Neuronal stem cell (in vitro differentiated cells): ENCODE data around the gene IARS2. TPM values are rescaled to one million over a fixed set of nuclear protein-coding genes. Genes with fewer than 3 reads are reported as not detected.
A peak's percentile ranks its signal among the peaks of the same experiment; 100 is the strongest.

Source experiments
- DNase-seq: peaks from one replicate; pipeline ENCODE4 v3.0.0-alpha.2; 2013; ENCODE audit warnings: low spot score
- H2AFZ ChIP-seq: one replicate; pipeline ENCODE4 v1.6.1; 2013; ENCODE audit warnings: mild to moderate bottlenecking, low read length, inconsistent platforms
- H2AK5ac ChIP-seq: 2 replicates; pipeline ENCODE4 v1.6.1; 2013; ENCODE audit warnings: low read depth, mild to moderate bottlenecking, inconsistent platforms, low read length, moderate library complexity, mixed read lengths
- H2BK120ac ChIP-seq: 2 replicates; pipeline ENCODE4 v1.6.1; 2013; ENCODE audit warnings: low read depth, mild to moderate bottlenecking, inconsistent platforms, low read length, moderate library complexity, mixed read lengths
- H2BK12ac ChIP-seq: one replicate; pipeline ENCODE4 v1.6.1; 2013; ENCODE audit warnings: low read length, inconsistent platforms
- H2BK15ac ChIP-seq: 2 replicates; pipeline ENCODE4 v1.6.1; 2013; ENCODE audit warnings: mild to moderate bottlenecking, low read length, inconsistent platforms, mixed read lengths
- H2BK5ac ChIP-seq: one replicate; pipeline ENCODE4 v1.6.1; 2013; ENCODE audit warnings: inconsistent platforms, mild to moderate bottlenecking, low read length, moderate library complexity
- H3K14ac ChIP-seq: one replicate; pipeline ENCODE4 v1.6.1; 2013; ENCODE audit warnings: low read length, inconsistent platforms
- H3K18ac ChIP-seq: 2 replicates; pipeline ENCODE4 v1.6.1; 2013; ENCODE audit warnings: low read length, inconsistent platforms
- H3K23ac ChIP-seq: 2 replicates; pipeline ENCODE4 v1.6.1; 2013; ENCODE audit warnings: low read depth, mild to moderate bottlenecking, mixed read lengths, low read length, inconsistent platforms; ENCODE audit not compliant: poor library complexity
- H3K27ac ChIP-seq: replicated peaks from 3 replicates; pipeline ENCODE4 v1.5.1; 2013; ENCODE audit warnings: low read length, inconsistent platforms
- H3K27me3 ChIP-seq, 3 experiments: 2 replicates each; pipeline ENCODE4 v1.6.1; 2013; ENCODE audit warnings: low read length in 3 of 3, mild to moderate bottlenecking in 2 of 3, inconsistent platforms in 1 of 3, low read depth in 1 of 3, mixed read lengths in 1 of 3, moderate library complexity in 1 of 3; ENCODE audit not compliant: control insufficient read depth in 3 of 3, insufficient read depth in 3 of 3
- H3K36me3 ChIP-seq, 2 donors: replicated peaks in 1 of 2; 2 replicates each; pipeline ENCODE4 v1.6.1; 2013; ENCODE audit warnings: low read length in 2 of 2; ENCODE audit not compliant: control insufficient read depth in 2 of 2, insufficient read depth in 2 of 2
- H3K4ac ChIP-seq: 2 replicates; pipeline ENCODE4 v1.6.1; 2013; ENCODE audit warnings: inconsistent platforms, mild to moderate bottlenecking, low read length, moderate library complexity
- H3K4me1 ChIP-seq, 2 donors: 1 replicate in 1 of 2; 2 replicates in 1 of 2; pipeline ENCODE4 v1.6.1; 2013; ENCODE audit warnings: low read length in 2 of 2, low read depth in 1 of 2; ENCODE audit not compliant: control insufficient read depth in 2 of 2, insufficient read depth in 1 of 2
- H3K4me2 ChIP-seq: one replicate; pipeline ENCODE4 v1.6.1; 2013; ENCODE audit warnings: mild to moderate bottlenecking, low read length, inconsistent platforms; ENCODE audit not compliant: insufficient read depth, poor library complexity, severe bottlenecking
- H3K4me3 ChIP-seq, 2 donors: 2 replicates each; pipeline ENCODE4 v1.5.1; 2013; ENCODE audit warnings: low read length in 2 of 2, mild to moderate bottlenecking in 2 of 2, inconsistent platforms in 1 of 2, moderate library complexity in 1 of 2
- H3K79me1 ChIP-seq: one replicate; pipeline ENCODE4 v1.6.1; 2013; ENCODE audit warnings: low read depth, mild to moderate bottlenecking, inconsistent platforms, low read length, moderate library complexity
- H3K9ac ChIP-seq: one replicate; pipeline ENCODE4 v1.6.1; 2013; ENCODE audit warnings: mild to moderate bottlenecking, low read depth, low read length, inconsistent platforms; ENCODE audit not compliant: poor library complexity
- H3K9me3 ChIP-seq, 2 donors: replicated peaks in 1 of 2; 2 replicates each; pipeline versions ENCODE3 to v1.6.1; 2013; ENCODE audit warnings: low read length in 2 of 2, mild to moderate bottlenecking in 2 of 2, inconsistent platforms in 1 of 2, low read depth in 1 of 2, mixed read lengths in 1 of 2, moderate library complexity in 1 of 2; ENCODE audit not compliant: control insufficient read depth in 2 of 2, insufficient read depth in 1 of 2
- H4K8ac ChIP-seq: one replicate; pipeline ENCODE4 v1.6.1; 2013; ENCODE audit warnings: low read depth, mild to moderate bottlenecking, inconsistent platforms, low read length, moderate library complexity
- H4K91ac ChIP-seq: one replicate; pipeline ENCODE4 v1.6.1; 2013; ENCODE audit warnings: low read length, low read depth, mild to moderate bottlenecking, inconsistent platforms; ENCODE audit not compliant: poor library complexity
- WGBS, 2 donors: extraction: QIAGEN DNeasy Blood & Tissue Kit; methylation state at CpG; one replicate each; pipeline ENCODE4 v1.1.7; 2013; ENCODE audit warnings: missing lambda C conversion rate in 2 of 2, mixed read lengths in 1 of 2; ENCODE audit not compliant: insufficient read length in 2 of 2, insufficient replicate concordance in 1 of 2; ENCODE audit errors: extremely low coverage in 2 of 2; 5-methylcytosine and 5-hydroxymethylcytosine counted together
- polyA plus RNA-seq, 2 experiments: library from polyadenylated mRNA; stranded (reverse); fragments of 200-250 nt; gene quantifications; one replicate each; pipeline ENCODE4 v1.2.3, GENCODE V29; 2013

IARS2 gene
- 32.5 TPM for polyA plus RNA-seq (2013, experiment 1 of 2)
- 31.9 TPM for polyA plus RNA-seq (2013, experiment 2 of 2)

- WGBS, 2 donors = no CpG with 5 or more reads among the region's 73 CpGs
- Histone ChIP-seq H3K27ac (peak within 1 kb of the TSS; percentile 74), H3K14ac (peak within 1 kb of the TSS; percentile 31), H2AK5ac (no peak within 1 kb of the TSS), H3K4me3 (peak within 1 kb of the TSS; percentile 94 to 97), H3K9ac (peak within 1 kb of the TSS; percentile 77), H2BK12ac (no peak within 1 kb of the TSS), H3K18ac (peak within 1 kb of the TSS; percentile 99), H3K27me3 (no peaks in the 10 kb centered on the region), H3K79me1 (peaks cover 2% of the 10 kb centered on the region), H2AFZ (peak within 1 kb of the TSS; percentile 100), H3K23ac (peak within 1 kb of the TSS; percentile 89), H4K91ac (no peak within 1 kb of the TSS), H3K36me3 (peaks cover 4 to 33% of the 10 kb centered on the region in 2 donors), H2BK120ac (no peak within 1 kb of the TSS), H4K8ac (no peak within 1 kb of the TSS), H3K4me2 (peak within 1 kb of the TSS; percentile 92), H2BK15ac (peak within 1 kb of the TSS; percentile 58), H3K4ac (no peak within 1 kb of the TSS), H2BK5ac (no peak within 1 kb of the TSS), H3K9me3 (no peaks in the 10 kb centered on the region), H3K4me1 (peaks cover 3 to 4% of the 10 kb centered on the region in 2 donors)
- peak; percentile 78 for DNase-seq
These were observed at the start of gene IARS2 for GRCh38 chr1:220094016-220094911. Gene IARS2 (plus strand): TSS chr1:220094132. CDS start chr1:220094217, 85 bp downstream.

DNA sequence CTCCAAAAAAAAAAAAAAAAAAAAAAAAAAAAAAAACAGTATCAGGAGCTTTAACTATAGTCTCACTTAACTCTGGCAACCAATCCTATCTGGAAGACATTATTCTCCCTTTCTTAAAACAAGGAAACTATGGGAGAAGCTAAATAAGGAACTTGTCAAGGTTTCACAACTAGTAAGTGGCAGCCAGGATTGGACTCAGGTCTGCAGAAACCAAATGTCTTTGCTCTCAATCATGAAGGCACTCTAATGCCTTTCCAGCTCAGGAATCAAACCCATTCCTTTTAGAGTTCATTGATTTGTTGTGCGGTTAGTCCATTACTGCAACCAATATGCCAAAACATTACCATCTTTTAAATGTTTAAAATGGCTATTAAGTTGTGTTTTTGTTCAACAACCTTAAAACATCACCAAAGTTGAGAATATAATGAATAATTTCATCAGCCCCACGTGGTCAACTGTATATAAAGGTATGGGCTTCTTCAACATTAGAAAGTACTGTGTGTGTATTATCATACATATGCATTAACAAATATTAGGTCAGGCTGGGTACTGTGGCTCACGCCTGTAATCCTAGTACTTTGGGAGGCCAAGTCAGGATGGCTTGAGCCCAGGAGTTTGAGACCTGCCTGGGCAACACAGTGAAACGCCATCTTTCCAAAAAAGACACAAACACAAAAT is 49.1 kb upstream of the IARS2 start:
- no peak overlapping the region for H2AK5ac ChIP-seq
- H3K27ac ChIP-seq = no peak overlapping the region
- H3K79me1 ChIP-seq = peaks cover 2% of the 10 kb centered on the region
- no peak overlapping the region for H3K9ac ChIP-seq
- peaks cover 0 to 22% of the 10 kb centered on the region in 2 donors for H3K36me3 ChIP-seq
- H3K4me2 ChIP-seq = no peak overlapping the region
- H3K4ac ChIP-seq = no peak overlapping the region
- no peaks in the 10 kb centered on the region for H3K9me3 ChIP-seq
- peak overlapping the region in 1 of 2 donors; percentile 84 for H3K4me3 ChIP-seq
- H2AFZ ChIP-seq = no peak overlapping the region
- H3K23ac ChIP-seq = no peak overlapping the region
- H2BK12ac ChIP-seq = no peak overlapping the region
- no peak overlapping the region for H4K91ac ChIP-seq
- no peak overlapping the region for H2BK120ac ChIP-seq
- H3K14ac ChIP-seq = no peak overlapping the region
- no peak overlapping the region for H2BK15ac ChIP-seq
- no peak for DNase-seq
- no peaks in the 10 kb centered on the region for H3K27me3 ChIP-seq
- no peak overlapping the region for H3K18ac ChIP-seq
- H4K8ac ChIP-seq = no peak overlapping the region
- no peak overlapping the region for H2BK5ac ChIP-seq
- WGBS, 2 donors = no CpG with 5 or more reads among the region's 4 CpGs
- peaks cover 0 to 3% of the 10 kb centered on the region in 2 donors for H3K4me1 ChIP-seq

DNA sequence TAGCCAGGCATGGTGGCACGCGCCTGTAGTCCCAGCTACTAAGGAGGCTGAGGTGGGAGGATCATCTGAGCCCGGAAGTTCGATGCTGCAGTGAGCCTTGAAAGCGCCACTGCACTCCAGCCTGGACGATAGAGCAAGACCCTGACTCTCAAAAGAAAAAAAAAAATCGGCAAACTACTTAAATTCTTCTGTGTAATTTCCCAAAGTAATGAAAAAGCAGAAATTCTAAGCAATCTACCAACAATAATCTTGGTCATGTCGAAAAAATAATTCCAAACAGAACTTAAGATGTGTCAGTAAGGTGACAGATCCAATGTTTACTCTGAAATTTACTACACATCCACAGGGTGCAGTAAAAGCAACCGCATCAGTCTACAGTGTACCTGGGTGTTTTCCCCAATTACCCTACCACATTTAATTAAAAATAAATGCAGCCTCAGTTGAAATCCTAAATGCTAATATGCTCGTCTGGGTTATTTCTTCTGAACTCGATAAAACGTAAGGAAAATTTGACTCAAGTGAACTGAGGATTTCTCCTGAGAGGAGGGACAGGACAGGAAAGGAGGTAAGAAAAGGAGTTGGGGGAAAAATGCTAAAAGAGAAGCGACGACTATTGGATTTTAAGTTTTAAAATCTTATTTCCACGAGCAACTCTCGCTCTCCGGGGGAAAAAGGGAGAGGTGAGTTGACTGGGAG is 48.4 kb upstream of the IARS2 start:
- no peak overlapping the region for H2BK15ac ChIP-seq
- no peak for DNase-seq
- H3K27ac ChIP-seq = no peak overlapping the region
- H4K91ac ChIP-seq = no peak overlapping the region
- H2AK5ac ChIP-seq = no peak overlapping the region
- H3K4me3 ChIP-seq = peak overlapping the region; percentile 84 to 94
- H3K36me3 ChIP-seq = peaks cover 0 to 15% of the 10 kb centered on the region in 2 donors
- H3K4me2 ChIP-seq = peak overlapping the region; percentile 86
- H3K27me3 ChIP-seq = no peaks in the 10 kb centered on the region
- WGBS, 2 donors = no CpG with 5 or more reads among the region's 17 CpGs
- H3K14ac ChIP-seq = no peak overlapping the region
- H3K79me1 ChIP-seq = peaks cover 2% of the 10 kb centered on the region
- no peak overlapping the region for H3K9ac ChIP-seq
- no peak overlapping the region for H2BK12ac ChIP-seq
- no peak overlapping the region for H3K4ac ChIP-seq
- H4K8ac ChIP-seq = no peak overlapping the region
- no peak overlapping the region for H2BK5ac ChIP-seq
- H2BK120ac ChIP-seq = no peak overlapping the region
- H3K23ac ChIP-seq = no peak overlapping the region
- no peak overlapping the region for H3K18ac ChIP-seq
- H3K9me3 ChIP-seq = no peaks in the 10 kb centered on the region
- peak overlapping the region; percentile 84 for H2AFZ ChIP-seq
- peaks cover 0 to 3% of the 10 kb centered on the region in 2 donors for H3K4me1 ChIP-seq
